Measurements from ENCODE around the gene CBX1.
"Not testable (repeated sequence)": the region's sequence is repeated elsewhere in the genome, so short reads cannot be mapped to it uniquely, and the experiment has no call there.

Gene CBX1

GRCh38 chr17:48070195-48070594, 31.1 kb downstream of the CBX1 start:
- no peak for DNase-seq

- no peak for DNase-seq
These were observed 32.8 kb downstream of the CBX1 start for GRCh38 chr17:48068491-48068961.

- not testable (repeated sequence) for DNase-seq
These were observed 33.5 kb downstream of the CBX1 start for GRCh38 chr17:48067808-48068207.

GRCh38 chr17:48067245-48067644, 34.0 kb downstream of the CBX1 start:
- DNase-seq = no peak

GRCh38 chr17:48066656-48067055, 34.6 kb downstream of the CBX1 start:
- DNase-seq = no peak

- DNase-seq = no peak
These were observed 35.1 kb downstream of the CBX1 start for GRCh38 chr17:48066192-48066591.

- no peak for DNase-seq
These were observed 36.6 kb downstream of the CBX1 start for GRCh38 chr17:48064638-48065037.

- no peak for DNase-seq
These were observed 39.0 kb downstream of the CBX1 start for GRCh38 chr17:48062273-48062672.

- DNase-seq = no peak
These were observed 41.0 kb downstream of the CBX1 start for GRCh38 chr17:48060249-48060648.

- DNase-seq = no peak
These were observed 42.1 kb downstream of the CBX1 start for GRCh38 chr17:48059125-48059668.

GRCh38 chr17:48058393-48059124, 42.7 kb downstream of the CBX1 start:
- DNase-seq = no peak

GRCh38 chr17:48057626-48058025, 43.7 kb downstream of the CBX1 start:
- DNase-seq = no peak

GRCh38 chr17:48056879-48057278, 44.4 kb downstream of the CBX1 start:
- DNase-seq = no peak

GRCh38 chr17:48056246-48056745, 45.0 kb downstream of the CBX1 start:
- no peak for DNase-seq

- DNase-seq = no peak
These were observed 45.6 kb downstream of the CBX1 start for GRCh38 chr17:48055531-48056245.

- DNase-seq = no peak
These were observed 46.8 kb downstream of the CBX1 start for GRCh38 chr17:48054238-48055185.

GRCh38 chr17:48053758-48054237, 47.5 kb downstream of the CBX1 start:
- DNase-seq = no peak

- peak; percentile 8 for DNase-seq
These were observed 48.1 kb downstream of the CBX1 start for GRCh38 chr17:48052956-48053757.

- DNase-seq = peak; percentile 25
These were observed 49.4 kb downstream of the CBX1 start for GRCh38 chr17:48051706-48052486.

GRCh38 chr17:48051283-48051682, 50.0 kb downstream of the CBX1 start:
- DNase-seq = no peak
